ENCODE data around the gene HOXA1. TPM values are rescaled to one million over a fixed set of nuclear protein-coding genes. Genes with fewer than 3 reads are reported as not detected.

Gene HOXA1
- total RNA-seq: under 1 TPM; 0.40 to 0.46 TPM

DNA sequence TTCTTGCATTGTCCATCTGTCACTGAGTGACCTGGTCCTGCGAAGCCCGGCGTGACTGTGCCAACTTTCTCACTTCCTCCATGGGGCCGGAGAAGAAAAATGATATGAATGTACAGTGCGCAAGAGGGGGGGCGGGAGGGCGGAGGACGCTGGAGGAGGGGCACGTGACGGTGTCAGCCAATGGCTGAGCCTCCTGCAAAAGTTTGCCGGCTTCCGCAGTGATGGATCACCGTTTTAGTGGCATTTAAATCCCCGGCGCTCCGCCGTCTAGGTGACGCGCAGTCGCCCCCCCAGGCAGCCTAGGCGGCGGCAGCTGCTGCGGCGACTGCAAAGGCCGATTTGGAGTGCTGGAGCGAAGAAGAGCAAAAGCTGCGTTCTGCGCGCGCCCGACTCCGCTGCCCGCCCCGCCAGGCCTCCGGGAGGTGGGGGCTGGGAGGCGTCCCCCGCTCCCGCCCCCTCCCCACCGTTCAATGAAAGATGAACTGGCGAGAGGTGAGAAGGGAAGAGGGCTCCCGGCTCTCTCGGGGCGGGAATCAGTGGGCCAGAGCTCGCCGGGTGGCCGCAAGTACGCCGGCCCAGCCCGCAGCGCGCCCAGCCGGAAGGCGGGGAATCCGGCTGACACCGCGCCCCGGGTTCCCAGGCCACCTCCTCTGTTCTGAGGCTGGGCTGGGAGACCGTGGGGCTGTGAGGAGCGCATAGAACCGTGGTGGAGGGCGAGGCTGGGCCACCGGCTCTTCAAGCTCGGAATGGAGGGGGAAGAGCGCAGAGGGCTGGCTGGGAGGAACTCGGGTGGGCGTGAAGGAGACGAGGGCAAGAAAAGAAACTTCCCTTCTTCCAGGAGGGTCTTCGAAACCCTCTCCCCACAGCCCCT is at the start of gene HOXA1:
TSS of gene HOXA1 (minus strand) at position 104 of the 871 bp plus-strand sequence. CDS start at position 16, 88 bp downstream.

GRCh38 chr7:27143023-27143949 is 47.5 kb upstream of the HOXA1 start, which contains the start of gene HOXA5:
Gene HOXA5 (minus strand): TSS chr7:27143681. CDS start chr7:27143607, 74 bp downstream.

DNA sequence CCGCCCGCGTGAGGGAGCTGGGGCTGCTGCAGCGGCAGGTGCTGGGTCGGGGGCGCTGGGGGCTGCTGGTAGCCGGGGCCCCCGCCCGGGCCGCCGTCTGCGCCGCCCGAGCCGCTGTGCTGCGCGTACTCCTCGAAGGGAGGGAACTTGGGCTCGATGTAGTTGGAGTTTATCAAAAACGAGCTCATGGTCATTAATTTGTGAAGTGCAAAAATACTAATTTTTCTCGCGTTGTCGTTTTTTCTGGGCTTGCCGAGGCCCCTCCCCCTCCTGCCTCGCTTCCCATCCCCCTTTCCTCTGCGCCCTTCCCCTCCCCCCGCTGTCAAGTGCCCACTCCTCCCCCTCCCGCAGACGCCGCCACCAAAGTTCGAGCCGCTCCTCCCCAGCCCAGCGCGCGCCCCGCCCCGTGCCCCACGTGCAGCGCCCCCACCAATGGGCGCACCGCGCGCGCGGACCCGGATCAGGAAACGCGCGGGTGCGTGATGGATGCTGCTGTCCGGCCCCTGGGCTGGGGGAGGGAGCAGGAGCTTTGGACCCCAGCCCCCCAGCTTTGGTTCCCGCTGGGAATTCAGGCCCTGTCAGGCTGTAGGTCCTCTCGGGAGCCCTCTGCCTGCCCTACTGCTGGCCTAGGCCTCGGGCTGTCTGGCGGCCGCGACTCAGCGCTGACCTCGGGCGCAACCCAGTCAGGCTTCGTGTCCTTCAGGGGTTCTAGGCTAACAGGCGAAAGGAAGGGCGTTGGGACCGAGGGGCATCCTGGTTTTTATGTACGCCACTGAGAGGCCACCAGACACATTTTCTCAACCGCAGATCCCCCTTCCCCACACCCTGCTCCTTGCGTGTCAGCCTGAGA is 35.0 kb upstream of the HOXA1 start, which contains the start of gene HOXA4:
TSS of gene HOXA4 (minus strand) at position 218 of the 850 bp plus-strand sequence. CDS start at position 194, 24 bp downstream.

DNA sequence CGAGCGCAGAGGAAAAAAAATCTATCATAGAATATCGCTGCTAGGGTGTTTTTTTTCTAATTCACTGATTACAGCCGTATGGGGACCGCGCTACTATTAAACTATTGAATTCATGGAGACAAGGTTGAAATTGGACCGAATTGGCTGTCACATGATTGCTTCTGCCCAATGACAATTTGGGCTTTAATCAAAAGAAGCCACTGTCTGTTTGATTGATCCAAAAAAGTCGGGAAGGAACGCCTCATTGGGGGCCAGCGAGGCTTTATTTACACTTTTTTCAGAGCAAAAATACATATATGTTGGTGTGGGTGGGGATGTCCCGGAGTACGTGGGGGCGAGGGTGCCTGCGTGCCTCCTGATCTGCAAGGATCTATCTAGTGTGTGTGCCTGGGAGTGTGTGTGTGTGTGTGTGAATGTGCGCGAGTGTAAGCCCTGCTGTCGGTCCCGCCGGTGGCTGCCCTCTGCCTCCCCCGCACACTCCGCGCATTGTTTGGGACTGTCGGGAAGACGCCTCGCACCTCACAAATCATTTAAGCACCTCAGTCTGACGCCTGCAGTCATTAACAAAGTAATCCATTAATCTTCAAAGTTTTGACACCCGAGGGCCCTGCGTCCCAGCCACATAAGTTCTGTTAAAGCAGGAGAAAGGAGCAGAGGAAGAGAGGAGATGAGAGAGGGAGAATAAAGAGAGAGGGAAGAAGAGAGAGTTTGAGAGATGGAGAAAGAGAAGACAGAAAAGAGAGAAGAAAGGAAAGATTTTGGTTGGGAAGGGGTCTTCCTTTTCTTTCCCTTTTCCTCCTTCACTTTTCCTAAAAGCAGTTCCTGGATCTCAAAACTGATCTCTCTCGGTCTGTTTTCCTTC is 7.0 kb upstream of the HOXA1 start, which contains the start of gene HOXA2:
TSS of gene HOXA2 (minus strand) at position 103 of the 862 bp plus-strand sequence. CDS start 183 bp downstream, outside the sequence.

Other genes with a start within 250 kb of the HOXA1 start
- 1 to 10 TPM; 2.8 to 3.6 TPM for gene SKAP2, start 231.4 kb downstream of the HOXA1 start, total RNA-seq
- not detected for gene HOXA2, start 6.7 kb upstream of the HOXA1 start, total RNA-seq
- not detected for gene HOXA4, start 34.8 kb upstream of the HOXA1 start, total RNA-seq
- gene HOXA5, start 47.7 kb upstream of the HOXA1 start, total RNA-seq: not detected
- not detected for gene HOXA6, start 51.8 kb upstream of the HOXA1 start, total RNA-seq
- gene HOXA3, start 56.6 kb upstream of the HOXA1 start, total RNA-seq: not detected
- not detected for gene HOXA7, start 60.7 kb upstream of the HOXA1 start, total RNA-seq
- gene HOXA9, start 69.5 kb upstream of the HOXA1 start, total RNA-seq: not detected
- under 1 TPM in 1 of 2 experiments, not detected in 1; 0.29 TPM for gene HOXA10, start 78.3 kb upstream of the HOXA1 start, total RNA-seq
- not detected for gene HOXA11, start 89.2 kb upstream of the HOXA1 start, total RNA-seq
- gene HOXA13, start 104.1 kb upstream of the HOXA1 start, total RNA-seq: not detected
- gene EVX1, start 146.8 kb upstream of the HOXA1 start, total RNA-seq: not detected